H1 (cell line): ENCODE measurements around the gene MYO16. TPM values are rescaled to one million over a fixed set of nuclear protein-coding genes. Genes with fewer than 3 reads are reported as not detected.

ENCODE experiments used
- HDAC2 ChIP-seq, 2 experiments: fragments of 300-600 bp in 1 of 2; sonication (generic) in 1 of 2; IDR thresholded peaks; 2 replicates each; pipeline ENCODE4 v1.6.1; 2011 to 2012; ENCODE audit warnings: low read depth in 2 of 2, low read length in 2 of 2, mild to moderate bottlenecking in 2 of 2, moderate library complexity in 2 of 2, borderline replicate concordance in 1 of 2, inconsistent platforms in 1 of 2
- SAP30 ChIP-seq: fragments of 300-600 bp; sonication (generic); IDR thresholded peaks from 2 replicates; pipeline ENCODE4 v1.7.1; 2012; ENCODE audit warnings: low read length, moderate library complexity, mild to moderate bottlenecking, inconsistent platforms; ENCODE audit not compliant: insufficient read depth, insufficient replicate concordance
- SRF ChIP-seq: IDR thresholded peaks from 2 replicates; pipeline ENCODE4 v1.6.1; 2011; ENCODE audit warnings: mild to moderate bottlenecking, low read depth, low read length, moderate library complexity
- TAF1 ChIP-seq: IDR thresholded peaks from 2 replicates; pipeline ENCODE4 v1.6.1; 2011; ENCODE audit warnings: mild to moderate bottlenecking, low read depth, low read length
- polyA plus RNA-seq, 7 experiments: library from polyadenylated mRNA; depleted of rRNA in 3 of 7; stranded (reverse) in 5 of 7; unstranded in 2 of 7; fragments of >200 nt in 5 of 7; fragments of 200-250 nt in 2 of 7; gene quantifications; 1 replicate in 5 of 7; 2 replicates in 1 of 7; 4 replicates in 1 of 7; pipeline versions ENCODE4 v1.2.1 to v1.2.3, GENCODE V29; 2011 to 2013; ENCODE audit warnings: missing spikeins in 2 of 7, mixed read lengths in 2 of 7
- total RNA-seq: library from RNA; stranded (reverse); fragmentation: NEBNext Ultra II Directional; extraction: Animal tissue kit (Norgen Biotek cat#: 25700); gene quantifications from 2 replicates; pipeline ENCODE4 v1.2.1, GENCODE V29; 2021
- TF ChIP-seq, protein P1 (sequence below): fragments of 300-600 bp; sonication (generic); IDR thresholded peaks from 2 replicates; pipeline ENCODE4 v1.7.1; 2012; ENCODE audit warnings: low read length, moderate library complexity, mild to moderate bottlenecking, inconsistent platforms; ENCODE audit not compliant: insufficient replicate concordance
- TF ChIP-seq, protein P2 (sequence below): IDR thresholded peaks from 2 replicates; pipeline ENCODE4 v1.6.1; 2012; ENCODE audit warnings: low read length, inconsistent platforms

Gene MYO16
- total and polyA plus RNA-seq, 2 of the 8 experiments (the other 6 are each of a cell fraction or from before 2014, with no cell fraction given) = 0.02 to 0.22 TPM

DNA sequence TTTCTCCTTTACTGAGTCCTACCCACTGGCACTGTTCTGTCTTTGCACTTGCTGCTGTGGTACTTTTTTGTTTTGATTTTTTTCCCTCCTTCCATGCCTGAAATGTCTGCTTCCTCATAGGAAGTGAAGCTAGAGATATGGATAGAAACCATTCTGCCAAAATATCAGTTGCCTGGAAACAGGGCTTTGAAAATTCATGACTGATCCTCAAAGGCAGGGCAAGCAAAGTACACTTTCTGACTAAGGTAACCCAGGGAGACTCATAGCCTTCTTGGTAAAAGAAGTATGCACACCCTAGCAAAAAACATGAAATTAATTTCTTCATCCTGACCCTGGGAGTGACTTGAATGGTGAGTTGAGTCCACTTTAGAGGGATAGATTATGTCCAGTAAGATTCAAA lies 329.8 kb downstream of the MYO16 start (continued):
- TF ChIP-seq, protein P1, sequence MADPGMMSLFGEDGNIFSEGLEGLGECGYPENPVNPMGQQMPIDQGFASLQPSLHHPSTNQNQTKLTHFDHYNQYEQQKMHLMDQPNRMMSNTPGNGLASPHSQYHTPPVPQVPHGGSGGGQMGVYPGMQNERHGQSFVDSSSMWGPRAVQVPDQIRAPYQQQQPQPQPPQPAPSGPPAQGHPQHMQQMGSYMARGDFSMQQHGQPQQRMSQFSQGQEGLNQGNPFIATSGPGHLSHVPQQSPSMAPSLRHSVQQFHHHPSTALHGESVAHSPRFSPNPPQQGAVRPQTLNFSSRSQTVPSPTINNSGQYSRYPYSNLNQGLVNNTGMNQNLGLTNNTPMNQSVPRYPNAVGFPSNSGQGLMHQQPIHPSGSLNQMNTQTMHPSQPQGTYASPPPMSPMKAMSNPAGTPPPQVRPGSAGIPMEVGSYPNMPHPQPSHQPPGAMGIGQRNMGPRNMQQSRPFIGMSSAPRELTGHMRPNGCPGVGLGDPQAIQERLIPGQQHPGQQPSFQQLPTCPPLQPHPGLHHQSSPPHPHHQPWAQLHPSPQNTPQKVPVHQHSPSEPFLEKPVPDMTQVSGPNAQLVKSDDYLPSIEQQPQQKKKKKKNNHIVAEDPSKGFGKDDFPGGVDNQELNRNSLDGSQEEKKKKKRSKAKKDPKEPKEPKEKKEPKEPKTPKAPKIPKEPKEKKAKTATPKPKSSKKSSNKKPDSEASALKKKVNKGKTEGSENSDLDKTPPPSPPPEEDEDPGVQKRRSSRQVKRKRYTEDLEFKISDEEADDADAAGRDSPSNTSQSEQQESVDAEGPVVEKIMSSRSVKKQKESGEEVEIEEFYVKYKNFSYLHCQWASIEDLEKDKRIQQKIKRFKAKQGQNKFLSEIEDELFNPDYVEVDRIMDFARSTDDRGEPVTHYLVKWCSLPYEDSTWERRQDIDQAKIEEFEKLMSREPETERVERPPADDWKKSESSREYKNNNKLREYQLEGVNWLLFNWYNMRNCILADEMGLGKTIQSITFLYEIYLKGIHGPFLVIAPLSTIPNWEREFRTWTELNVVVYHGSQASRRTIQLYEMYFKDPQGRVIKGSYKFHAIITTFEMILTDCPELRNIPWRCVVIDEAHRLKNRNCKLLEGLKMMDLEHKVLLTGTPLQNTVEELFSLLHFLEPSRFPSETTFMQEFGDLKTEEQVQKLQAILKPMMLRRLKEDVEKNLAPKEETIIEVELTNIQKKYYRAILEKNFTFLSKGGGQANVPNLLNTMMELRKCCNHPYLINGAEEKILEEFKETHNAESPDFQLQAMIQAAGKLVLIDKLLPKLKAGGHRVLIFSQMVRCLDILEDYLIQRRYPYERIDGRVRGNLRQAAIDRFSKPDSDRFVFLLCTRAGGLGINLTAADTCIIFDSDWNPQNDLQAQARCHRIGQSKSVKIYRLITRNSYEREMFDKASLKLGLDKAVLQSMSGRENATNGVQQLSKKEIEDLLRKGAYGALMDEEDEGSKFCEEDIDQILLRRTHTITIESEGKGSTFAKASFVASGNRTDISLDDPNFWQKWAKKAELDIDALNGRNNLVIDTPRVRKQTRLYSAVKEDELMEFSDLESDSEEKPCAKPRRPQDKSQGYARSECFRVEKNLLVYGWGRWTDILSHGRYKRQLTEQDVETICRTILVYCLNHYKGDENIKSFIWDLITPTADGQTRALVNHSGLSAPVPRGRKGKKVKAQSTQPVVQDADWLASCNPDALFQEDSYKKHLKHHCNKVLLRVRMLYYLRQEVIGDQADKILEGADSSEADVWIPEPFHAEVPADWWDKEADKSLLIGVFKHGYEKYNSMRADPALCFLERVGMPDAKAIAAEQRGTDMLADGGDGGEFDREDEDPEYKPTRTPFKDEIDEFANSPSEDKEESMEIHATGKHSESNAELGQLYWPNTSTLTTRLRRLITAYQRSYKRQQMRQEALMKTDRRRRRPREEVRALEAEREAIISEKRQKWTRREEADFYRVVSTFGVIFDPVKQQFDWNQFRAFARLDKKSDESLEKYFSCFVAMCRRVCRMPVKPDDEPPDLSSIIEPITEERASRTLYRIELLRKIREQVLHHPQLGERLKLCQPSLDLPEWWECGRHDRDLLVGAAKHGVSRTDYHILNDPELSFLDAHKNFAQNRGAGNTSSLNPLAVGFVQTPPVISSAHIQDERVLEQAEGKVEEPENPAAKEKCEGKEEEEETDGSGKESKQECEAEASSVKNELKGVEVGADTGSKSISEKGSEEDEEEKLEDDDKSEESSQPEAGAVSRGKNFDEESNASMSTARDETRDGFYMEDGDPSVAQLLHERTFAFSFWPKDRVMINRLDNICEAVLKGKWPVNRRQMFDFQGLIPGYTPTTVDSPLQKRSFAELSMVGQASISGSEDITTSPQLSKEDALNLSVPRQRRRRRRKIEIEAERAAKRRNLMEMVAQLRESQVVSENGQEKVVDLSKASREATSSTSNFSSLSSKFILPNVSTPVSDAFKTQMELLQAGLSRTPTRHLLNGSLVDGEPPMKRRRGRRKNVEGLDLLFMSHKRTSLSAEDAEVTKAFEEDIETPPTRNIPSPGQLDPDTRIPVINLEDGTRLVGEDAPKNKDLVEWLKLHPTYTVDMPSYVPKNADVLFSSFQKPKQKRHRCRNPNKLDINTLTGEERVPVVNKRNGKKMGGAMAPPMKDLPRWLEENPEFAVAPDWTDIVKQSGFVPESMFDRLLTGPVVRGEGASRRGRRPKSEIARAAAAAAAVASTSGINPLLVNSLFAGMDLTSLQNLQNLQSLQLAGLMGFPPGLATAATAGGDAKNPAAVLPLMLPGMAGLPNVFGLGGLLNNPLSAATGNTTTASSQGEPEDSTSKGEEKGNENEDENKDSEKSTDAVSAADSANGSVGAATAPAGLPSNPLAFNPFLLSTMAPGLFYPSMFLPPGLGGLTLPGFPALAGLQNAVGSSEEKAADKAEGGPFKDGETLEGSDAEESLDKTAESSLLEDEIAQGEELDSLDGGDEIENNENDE = no peak
- no peak for TF ChIP-seq SAP30
- TF ChIP-seq TAF1 = no peak
- TF ChIP-seq SRF = no peak
- TF ChIP-seq, protein P2, sequence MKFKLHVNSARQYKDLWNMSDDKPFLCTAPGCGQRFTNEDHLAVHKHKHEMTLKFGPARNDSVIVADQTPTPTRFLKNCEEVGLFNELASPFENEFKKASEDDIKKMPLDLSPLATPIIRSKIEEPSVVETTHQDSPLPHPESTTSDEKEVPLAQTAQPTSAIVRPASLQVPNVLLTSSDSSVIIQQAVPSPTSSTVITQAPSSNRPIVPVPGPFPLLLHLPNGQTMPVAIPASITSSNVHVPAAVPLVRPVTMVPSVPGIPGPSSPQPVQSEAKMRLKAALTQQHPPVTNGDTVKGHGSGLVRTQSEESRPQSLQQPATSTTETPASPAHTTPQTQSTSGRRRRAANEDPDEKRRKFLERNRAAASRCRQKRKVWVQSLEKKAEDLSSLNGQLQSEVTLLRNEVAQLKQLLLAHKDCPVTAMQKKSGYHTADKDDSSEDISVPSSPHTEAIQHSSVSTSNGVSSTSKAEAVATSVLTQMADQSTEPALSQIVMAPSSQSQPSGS = no peak
- TF ChIP-seq HDAC2 (IDR thresholded peaks at IDR 0.05; ENCODE audit: borderline replicate concordance in 1 of 2, low read depth in 2 of 2, low read length in 2 of 2) = no peak
